ENCODE measurements around the gene UBLCP1.

DNA sequence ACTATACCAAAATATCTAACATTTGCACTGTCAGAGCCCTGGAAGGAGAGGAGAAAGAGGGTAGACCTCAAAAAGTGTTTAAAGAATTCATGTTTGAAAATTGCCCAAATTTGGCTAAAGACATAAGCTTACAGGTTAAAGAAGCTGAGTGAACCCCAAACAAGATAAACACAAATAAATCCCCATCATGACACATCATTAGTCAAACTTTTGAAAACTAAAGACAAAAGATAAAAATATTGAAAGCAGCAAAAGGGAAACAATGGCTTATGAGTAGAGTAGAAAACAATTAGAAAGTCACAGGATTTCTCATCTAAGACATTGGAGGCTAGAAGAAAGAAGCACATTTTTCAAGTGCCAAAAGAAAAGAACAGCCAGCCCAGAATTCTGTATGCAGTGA, 6.1 kb upstream of the UBLCP1 start:
- TF ChIP-seq, protein P1, sequence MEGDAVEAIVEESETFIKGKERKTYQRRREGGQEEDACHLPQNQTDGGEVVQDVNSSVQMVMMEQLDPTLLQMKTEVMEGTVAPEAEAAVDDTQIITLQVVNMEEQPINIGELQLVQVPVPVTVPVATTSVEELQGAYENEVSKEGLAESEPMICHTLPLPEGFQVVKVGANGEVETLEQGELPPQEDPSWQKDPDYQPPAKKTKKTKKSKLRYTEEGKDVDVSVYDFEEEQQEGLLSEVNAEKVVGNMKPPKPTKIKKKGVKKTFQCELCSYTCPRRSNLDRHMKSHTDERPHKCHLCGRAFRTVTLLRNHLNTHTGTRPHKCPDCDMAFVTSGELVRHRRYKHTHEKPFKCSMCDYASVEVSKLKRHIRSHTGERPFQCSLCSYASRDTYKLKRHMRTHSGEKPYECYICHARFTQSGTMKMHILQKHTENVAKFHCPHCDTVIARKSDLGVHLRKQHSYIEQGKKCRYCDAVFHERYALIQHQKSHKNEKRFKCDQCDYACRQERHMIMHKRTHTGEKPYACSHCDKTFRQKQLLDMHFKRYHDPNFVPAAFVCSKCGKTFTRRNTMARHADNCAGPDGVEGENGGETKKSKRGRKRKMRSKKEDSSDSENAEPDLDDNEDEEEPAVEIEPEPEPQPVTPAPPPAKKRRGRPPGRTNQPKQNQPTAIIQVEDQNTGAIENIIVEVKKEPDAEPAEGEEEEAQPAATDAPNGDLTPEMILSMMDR (IDR thresholded peaks at IDR 0.05), result no peak
- TF ChIP-seq POLR2A (IDR thresholded peaks at IDR 0.05) (no peak), POLR2AphosphoS5 (IDR thresholded peaks at IDR 0.05) (no peak)
